ENCODE results near the gene NRG3.

- TF ChIP-seq YY1 (IDR thresholded peaks at IDR 0.05; ENCODE audit: low read depth, low read length) (no peak), POLR2A (IDR thresholded peaks at IDR 0.05; ENCODE audit: control extremely low read depth in 1 of 2, low read depth in 2 of 2, low read length in 2 of 2) (no peak), CTCF (IDR thresholded peaks at IDR 0.05; ENCODE audit: control extremely low read depth in 1 of 3, insufficient read depth in 1 of 3, low read depth in 1 of 3, low read length in 3 of 3) (no peak), EZH2 (IDR thresholded peaks at IDR 0.05; ENCODE audit: low read depth, low read length, severe bottlenecking) (no peak), SP1 (IDR thresholded peaks at IDR 0.05; ENCODE audit: low read depth, low read length) (no peak), RFX5 (IDR thresholded peaks at IDR 0.05; ENCODE audit: borderline replicate concordance, low read depth, low read length) (no peak), CBX5 (IDR thresholded peaks at IDR 0.05; ENCODE audit: low read depth, low read length) (no peak), RAD21 (IDR thresholded peaks at IDR 0.05 in 1 of 2, conservative IDR thresholded peaks at IDR 0.05 in 1 of 2; ENCODE audit: low read depth in 2 of 2, low read length in 2 of 2) (no peak), BACH1 (IDR thresholded peaks at IDR 0.05; ENCODE audit: low read length) (no peak), EP300 (IDR thresholded peaks at IDR 0.05; ENCODE audit: borderline replicate concordance in 1 of 2, low read depth in 2 of 2, low read length in 2 of 2) (no peak), EGR1 (IDR thresholded peaks at IDR 0.05; ENCODE audit: borderline replicate concordance, low read depth, low read length) (no peak), RBBP5 (IDR thresholded peaks at IDR 0.05; ENCODE audit: borderline replicate concordance, low read depth, low read length) (no peak), KDM5A (IDR thresholded peaks at IDR 0.05; ENCODE audit: low read length) (no peak), JUN (IDR thresholded peaks at IDR 0.05; ENCODE audit: low read depth, low read length) (no peak)
Observed at GRCh38 chr10:82472406-82473335, 597.7 kb downstream of the NRG3 start.
